Thoracic aorta (tissue), 2 donors: Measurements from ENCODE around the gene NME5. TPM values are rescaled to one million over a fixed set of nuclear protein-coding genes. Genes with fewer than 3 reads are reported as not detected.

ENCODE experiments used
- ATAC-seq: fragments of 150-250 bp; one replicate; pipeline ENCODE4 v1.8.0; 2017; ENCODE audit warnings: low read depth; ENCODE audit not compliant: insufficient number of reproducible peaks, low FRiP score
- DNase-seq: peaks from one replicate; pipeline ENCODE4 v3.0.0-alpha.2; 2020; ENCODE audit warnings: low spot score
- H3K27ac ChIP-seq, 2 donors: fragments of 200-600 bp; sonication (generic); 1 replicate in 1 of 2; 2 replicates in 1 of 2; pipeline ENCODE4 v1.5.1; 2016; ENCODE audit warnings: mild to moderate bottlenecking in 2 of 2, moderate library complexity in 2 of 2
- H3K27me3 ChIP-seq: fragments of 200-600 bp; sonication (generic); replicated peaks from 2 replicates; pipeline ENCODE4 v1.6.0; 2016; ENCODE audit warnings: mild to moderate bottlenecking; ENCODE audit not compliant: insufficient read depth
- H3K36me3 ChIP-seq: fragments of 200-600 bp; sonication (generic); one replicate; pipeline ENCODE4 v1.5.1; 2016
- H3K4me1 ChIP-seq, 2 donors: fragments of 200-600 bp; sonication (generic); 1 replicate in 1 of 2; 2 replicates in 1 of 2; pipeline versions ENCODE4 v1.5.1 to v1.6.0; 2016; ENCODE audit warnings: low read depth in 2 of 2, mild to moderate bottlenecking in 1 of 2; ENCODE audit not compliant: control insufficient read depth in 1 of 2
- H3K4me3 ChIP-seq: fragments of 200-600 bp; sonication (generic); 2 replicates; pipeline ENCODE4 v1.5.1; 2016; ENCODE audit warnings: mild to moderate bottlenecking
- H3K9me3 ChIP-seq: fragments of 200-600 bp; sonication (generic); 2 replicates; pipeline ENCODE4 v1.5.1; 2016
- total RNA-seq, 2 donors: library from RNA; depleted of rRNA; stranded (reverse); fragments of >200 nt; gene quantifications; one replicate each; pipeline versions ENCODE4 v1.1.0 to v1.2.3, GENCODE V29; 2016
- TF ChIP-seq, protein P1 (sequence below): fragments of 200-600 bp; sonication (generic); IDR thresholded peaks from one replicate; pipeline ENCODE4 v1.5.1; 2019; ENCODE audit warnings: antibody characterized with exemption

The NME5 gene
- total RNA-seq, 2 donors from 2014 or later, result 3.8 TPM; not detected in 1

DNA sequence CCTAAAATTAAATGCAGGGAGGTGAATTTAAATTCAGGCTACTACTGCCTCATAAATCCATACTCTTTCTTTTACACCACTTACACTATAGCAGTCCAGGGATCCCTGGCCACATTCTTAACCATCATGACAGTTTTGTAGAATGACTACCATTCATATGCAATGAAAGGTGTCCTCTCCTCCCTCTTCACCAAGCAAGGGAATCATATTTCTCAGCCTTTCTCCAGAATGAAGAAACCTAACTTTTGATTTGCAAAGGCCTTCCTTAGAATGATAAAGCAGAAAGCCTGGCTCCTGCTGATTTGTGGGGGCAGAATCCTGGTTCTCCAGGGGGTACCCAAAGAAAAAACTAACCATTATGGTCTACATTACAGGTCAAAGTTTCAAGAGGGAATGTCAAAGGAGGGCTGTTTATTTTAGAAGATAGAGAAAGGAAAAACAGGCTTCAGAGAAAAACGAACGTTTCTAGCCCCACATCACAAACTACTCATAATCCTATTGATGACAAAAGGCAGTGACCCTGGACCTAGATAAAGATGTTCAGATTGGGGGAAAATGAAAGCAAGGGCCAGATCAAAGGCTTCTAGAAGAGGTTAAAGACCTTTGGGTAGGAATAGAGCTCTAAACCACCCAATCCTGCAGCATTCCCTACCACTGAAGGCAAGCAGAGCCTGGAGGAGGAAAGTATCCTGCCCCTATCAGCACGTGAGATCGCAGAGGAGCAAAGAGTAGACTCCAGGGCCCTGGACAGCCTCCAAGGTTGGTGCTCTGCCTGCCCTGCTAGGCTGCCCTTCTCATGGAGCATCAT lies 43.9 kb downstream of the NME5 start:
- Histone ChIP-seq H3K27me3 (no peaks in the 10 kb centered on the region), H3K4me3 (no peak overlapping the region), H3K36me3 (no peaks in the 10 kb centered on the region), H3K9me3 (no peaks in the 10 kb centered on the region), H3K27ac (no peak overlapping the region), H3K4me1 (no peaks in the 10 kb centered on the region)
- no peak for ATAC-seq
- TF ChIP-seq, protein P1, sequence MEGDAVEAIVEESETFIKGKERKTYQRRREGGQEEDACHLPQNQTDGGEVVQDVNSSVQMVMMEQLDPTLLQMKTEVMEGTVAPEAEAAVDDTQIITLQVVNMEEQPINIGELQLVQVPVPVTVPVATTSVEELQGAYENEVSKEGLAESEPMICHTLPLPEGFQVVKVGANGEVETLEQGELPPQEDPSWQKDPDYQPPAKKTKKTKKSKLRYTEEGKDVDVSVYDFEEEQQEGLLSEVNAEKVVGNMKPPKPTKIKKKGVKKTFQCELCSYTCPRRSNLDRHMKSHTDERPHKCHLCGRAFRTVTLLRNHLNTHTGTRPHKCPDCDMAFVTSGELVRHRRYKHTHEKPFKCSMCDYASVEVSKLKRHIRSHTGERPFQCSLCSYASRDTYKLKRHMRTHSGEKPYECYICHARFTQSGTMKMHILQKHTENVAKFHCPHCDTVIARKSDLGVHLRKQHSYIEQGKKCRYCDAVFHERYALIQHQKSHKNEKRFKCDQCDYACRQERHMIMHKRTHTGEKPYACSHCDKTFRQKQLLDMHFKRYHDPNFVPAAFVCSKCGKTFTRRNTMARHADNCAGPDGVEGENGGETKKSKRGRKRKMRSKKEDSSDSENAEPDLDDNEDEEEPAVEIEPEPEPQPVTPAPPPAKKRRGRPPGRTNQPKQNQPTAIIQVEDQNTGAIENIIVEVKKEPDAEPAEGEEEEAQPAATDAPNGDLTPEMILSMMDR, result no peak
- no peak for DNase-seq

- no peak overlapping the region for H3K27ac ChIP-seq
- no peaks in the 10 kb centered on the region for H3K9me3 ChIP-seq
- H3K4me1 ChIP-seq, result no peaks in the 10 kb centered on the region
- H3K27me3 ChIP-seq, result no peaks in the 10 kb centered on the region
- TF ChIP-seq, protein P1, result no peak
- ATAC-seq, result no peak
- H3K36me3 ChIP-seq, result no peaks in the 10 kb centered on the region
- H3K4me3 ChIP-seq, result no peak overlapping the region
- DNase-seq, result no peak
Observed at GRCh38 chr5:138093036-138093435, 46.2 kb downstream of the NME5 start.

GRCh38 chr5:138092301-138092700 lies 46.9 kb downstream of the NME5 start:
- no peaks in the 10 kb centered on the region for H3K9me3 ChIP-seq
- ATAC-seq, result no peak
- no peak overlapping the region for H3K4me3 ChIP-seq
- no peak overlapping the region for H3K27ac ChIP-seq
- no peaks in the 10 kb centered on the region for H3K36me3 ChIP-seq
- TF ChIP-seq, protein P1, result no peak
- DNase-seq, result no peak
- no peaks in the 10 kb centered on the region for H3K27me3 ChIP-seq
- H3K4me1 ChIP-seq, result no peaks in the 10 kb centered on the region

DNA sequence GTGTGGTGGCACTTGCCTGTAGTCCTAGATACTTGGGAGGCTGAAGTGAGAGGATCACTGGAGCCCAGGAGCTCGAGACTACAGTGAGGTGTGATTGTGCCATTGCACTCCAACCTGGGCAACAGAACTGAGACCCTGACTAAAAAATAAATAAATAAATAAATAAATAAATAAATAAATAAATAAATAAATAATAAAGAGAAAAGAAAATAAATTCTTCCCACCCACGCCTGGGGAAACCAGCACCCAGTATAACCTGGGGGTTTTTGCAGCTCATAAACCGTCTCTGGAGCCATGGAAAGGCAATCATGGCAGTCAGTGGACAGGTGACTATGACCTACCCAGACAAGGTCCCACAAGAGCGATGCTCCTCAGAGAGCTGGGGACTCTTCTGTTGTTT lies 47.5 kb downstream of the NME5 start:
- Histone ChIP-seq H3K36me3 (no peaks in the 10 kb centered on the region), H3K27me3 (no peaks in the 10 kb centered on the region), H3K4me1 (no peaks in the 10 kb centered on the region), H3K4me3 (no peak overlapping the region), H3K9me3 (no peaks in the 10 kb centered on the region), H3K27ac (no peak overlapping the region)
- ATAC-seq, result no peak
- TF ChIP-seq, protein P1, result no peak
- no peak for DNase-seq

GRCh38 chr5:138083702-138084101 lies 55.5 kb downstream of the NME5 start, which contains the start of gene WNT8A:
Gene WNT8A (plus strand): TSS chr5:138084033. CDS start chr5:138084128, 95 bp downstream.
- Histone ChIP-seq H3K4me3 (no peak within 1 kb of the TSS), H3K9me3 (no peaks in the 10 kb centered on the region), H3K27me3 (no peaks in the 10 kb centered on the region), H3K36me3 (no peaks in the 10 kb centered on the region), H3K27ac (no peak within 1 kb of the TSS), H3K4me1 (no peaks in the 10 kb centered on the region)
- TF ChIP-seq, protein P1, result no peak
- ATAC-seq (no peak), DNase-seq (no peak)
